Small intestine (tissue), 7 donors: ENCODE results near the gene PLD5. TPM values are rescaled to one million over a fixed set of nuclear protein-coding genes. Genes with fewer than 3 reads are reported as not detected.

Source experiments
- DNase-seq, 2 donors: peaks; one replicate each; pipeline versions ENCODE4 v3.0.0 to v3.0.0-alpha.2; 2013
- FAIRE-seq: peaks from 2 replicates; lab custom pipeline; 2012; peaks lifted over from hg19 to GRCh38; lab: Jason Lieb, UNC
- H3K27ac ChIP-seq, 3 donors: one replicate each; pipeline ENCODE4 v1.5.1; 2013; ENCODE audit warnings: low read length in 2 of 3, mild to moderate bottlenecking in 2 of 3, control low read depth in 1 of 3, inconsistent platforms in 1 of 3, low read depth in 1 of 3, moderate library complexity in 1 of 3
- H3K27me3 ChIP-seq, 3 donors: one replicate each; pipeline ENCODE4 v1.6.1; 2013; ENCODE audit warnings: low read length in 3 of 3, inconsistent platforms in 1 of 3; ENCODE audit not compliant: control insufficient read depth in 3 of 3, insufficient read depth in 3 of 3
- H3K36me3 ChIP-seq, 3 donors: one replicate each; pipeline ENCODE4 v1.6.1; 2013; ENCODE audit warnings: low read length in 3 of 3, inconsistent platforms in 1 of 3, low read depth in 1 of 3, mild to moderate bottlenecking in 1 of 3, moderate library complexity in 1 of 3; ENCODE audit not compliant: control insufficient read depth in 3 of 3, insufficient read depth in 2 of 3
- H3K4me1 ChIP-seq, 3 donors: one replicate each; pipeline ENCODE4 v1.6.1; 2013; ENCODE audit warnings: low read length in 2 of 3, inconsistent platforms in 1 of 3, low read depth in 1 of 3, mild to moderate bottlenecking in 1 of 3, moderate library complexity in 1 of 3; ENCODE audit not compliant: control insufficient read depth in 3 of 3, insufficient read depth in 2 of 3
- H3K4me3 ChIP-seq, 3 donors: one replicate each; pipeline ENCODE4 v1.5.1; 2013; ENCODE audit warnings: low read length in 3 of 3, control low read depth in 1 of 3, inconsistent platforms in 1 of 3, low read depth in 1 of 3, mild to moderate bottlenecking in 1 of 3, moderate library complexity in 1 of 3
- H3K9me3 ChIP-seq, 2 donors: one replicate each; pipeline ENCODE4 v1.6.1; 2013; ENCODE audit warnings: low read depth in 1 of 2, low read length in 1 of 2; ENCODE audit not compliant: control insufficient read depth in 2 of 2, insufficient read depth in 1 of 2
- WGBS, 3 donors: extraction: QIAGEN DNeasy Blood & Tissue Kit; methylation state at CpG; one replicate each; pipeline ENCODE4 v1.1.7; 2013; 5-methylcytosine and 5-hydroxymethylcytosine counted together
- polyA plus RNA-seq, 4 donors: library from polyadenylated mRNA; stranded (reverse) in 3 of 4; unstranded in 1 of 4; fragments of 200-250 nt in 3 of 4; fragments of 120-200 nt in 1 of 4; gene quantifications; one replicate each; pipeline versions ENCODE4 v1.2.1 to v1.2.3, GENCODE V29; 2013
- donor health status: healthy with polysubstance abuse.
- donor health status: control.
- donor health status: control.
- donor health status: Bipolar disorder and iron deficiency.
- donor health status: healthy.

PLD5 gene
- polyA plus RNA-seq, 4 donors = 0.12 to 0.13 TPM; not detected in 2

- FAIRE-seq = no peak
- no peak overlapping the region for H3K4me3 ChIP-seq
- DNase-seq = no peak
- no peak overlapping the region for H3K27ac ChIP-seq
- H3K4me1 ChIP-seq = no peaks in the 10 kb centered on the region
- H3K27me3 ChIP-seq = no peaks in the 10 kb centered on the region
- 48 to 55% (median 51%) methylated on average over 2 of the region's 2 CpGs for WGBS, 3 donors
- H3K36me3 ChIP-seq = no peaks in the 10 kb centered on the region
- no peaks in the 10 kb centered on the region for H3K9me3 ChIP-seq
Observed at GRCh38 chr1:242178436-242178835, 346.1 kb downstream of the PLD5 start.

GRCh38 chr1:242162140-242162539 lies 362.4 kb downstream of the PLD5 start:
- FAIRE-seq = no peak

GRCh38 chr1:242147096-242147976 lies 377.2 kb downstream of the PLD5 start:
- WGBS, 3 donors = 33 to 41% (median 33%) methylated on average over 4 of the region's 4 CpGs
- Histone ChIP-seq H3K36me3 (no peaks in the 10 kb centered on the region), H3K4me1 (no peaks in the 10 kb centered on the region), H3K27ac (no peak overlapping the region), H3K27me3 (no peaks in the 10 kb centered on the region), H3K9me3 (no peaks in the 10 kb centered on the region), H3K4me3 (no peak overlapping the region)
- FAIRE-seq = no peak
- DNase-seq = no peak

More at GRCh38 chr1:242162140-242162539, 362.4 kb downstream of the PLD5 start:
- peaks cover 0 to 15% of the 10 kb centered on the region in 2 donors for H3K9me3 ChIP-seq
- H3K4me3 ChIP-seq = no peak overlapping the region
- WGBS, 3 donors = 36 to 50% (median 47%) methylated on average over 3 of the region's 3 CpGs
- no peak overlapping the region for H3K27ac ChIP-seq
- no peaks in the 10 kb centered on the region for H3K36me3 ChIP-seq
- DNase-seq = no peak
- no peaks in the 10 kb centered on the region for H3K4me1 ChIP-seq
- H3K27me3 ChIP-seq = no peaks in the 10 kb centered on the region

GRCh38 chr1:242146652-242147051 lies 377.8 kb downstream of the PLD5 start:
- H3K4me3 ChIP-seq = no peak overlapping the region
- WGBS, 3 donors = 55 to 62% (median 57%) methylated on average over 3 of the region's 3 CpGs
- H3K9me3 ChIP-seq = no peaks in the 10 kb centered on the region
- H3K27me3 ChIP-seq = no peaks in the 10 kb centered on the region
- no peak for DNase-seq
- H3K27ac ChIP-seq = no peak overlapping the region
- FAIRE-seq = no peak
- no peaks in the 10 kb centered on the region for H3K36me3 ChIP-seq
- no peaks in the 10 kb centered on the region for H3K4me1 ChIP-seq

- WGBS, 3 donors = 68 to 90% (median 85%) methylated on average over 1 of the region's 1 CpG
- no peak overlapping the region for H3K4me3 ChIP-seq
- FAIRE-seq = no peak
Observed at GRCh38 chr1:242140836-242141235, 383.7 kb downstream of the PLD5 start.

GRCh38 chr1:242139986-242140385 lies 384.5 kb downstream of the PLD5 start:
- WGBS, 3 donors = 51 to 71% (median 53%) methylated on average over 4 of the region's 4 CpGs

More at GRCh38 chr1:242140836-242141235, 383.7 kb downstream of the PLD5 start:
- no peak overlapping the region for H3K27ac ChIP-seq
- H3K9me3 ChIP-seq = no peaks in the 10 kb centered on the region
- no peaks in the 10 kb centered on the region for H3K36me3 ChIP-seq
- no peaks in the 10 kb centered on the region for H3K4me1 ChIP-seq
- DNase-seq = no peak
- H3K27me3 ChIP-seq = no peaks in the 10 kb centered on the region

DNA sequence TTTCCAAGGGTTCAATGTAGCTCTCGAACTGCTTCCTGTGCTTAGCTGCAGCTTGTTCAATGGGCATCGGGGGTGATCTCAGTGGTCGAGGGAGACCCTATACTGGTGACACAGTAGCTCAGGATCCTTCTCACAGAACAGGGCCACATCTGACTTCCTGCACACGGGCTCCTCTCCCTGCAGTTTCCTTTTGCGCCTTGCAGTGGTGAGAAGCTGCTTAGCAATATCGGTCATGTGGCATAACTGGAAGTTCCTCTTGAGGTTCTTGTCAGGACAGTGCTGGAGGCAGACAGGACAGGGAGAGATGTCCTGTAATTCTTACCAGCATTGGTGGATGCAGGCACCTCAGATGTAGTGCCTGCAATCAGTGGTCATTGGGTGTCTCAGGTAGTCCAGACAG lies 385.1 kb downstream of the PLD5 start:
- H3K4me1 ChIP-seq = no peaks in the 10 kb centered on the region
- FAIRE-seq (no peak), DNase-seq (no peak)
- H3K9me3 ChIP-seq = no peaks in the 10 kb centered on the region
- H3K4me3 ChIP-seq = no peak overlapping the region
- WGBS, 3 donors = 55 to 66% (median 61%) methylated on average over 6 of the region's 6 CpGs
- no peaks in the 10 kb centered on the region for H3K27me3 ChIP-seq
- H3K27ac ChIP-seq = no peak overlapping the region
- no peaks in the 10 kb centered on the region for H3K36me3 ChIP-seq

More at GRCh38 chr1:242139986-242140385, 384.5 kb downstream of the PLD5 start:
- no peak overlapping the region for H3K4me3 ChIP-seq
- DNase-seq = no peak
- FAIRE-seq = no peak
- H3K4me1 ChIP-seq = no peaks in the 10 kb centered on the region
- H3K27ac ChIP-seq = no peak overlapping the region
- H3K27me3 ChIP-seq = no peaks in the 10 kb centered on the region
- H3K9me3 ChIP-seq = no peaks in the 10 kb centered on the region
- H3K36me3 ChIP-seq = no peaks in the 10 kb centered on the region

DNA sequence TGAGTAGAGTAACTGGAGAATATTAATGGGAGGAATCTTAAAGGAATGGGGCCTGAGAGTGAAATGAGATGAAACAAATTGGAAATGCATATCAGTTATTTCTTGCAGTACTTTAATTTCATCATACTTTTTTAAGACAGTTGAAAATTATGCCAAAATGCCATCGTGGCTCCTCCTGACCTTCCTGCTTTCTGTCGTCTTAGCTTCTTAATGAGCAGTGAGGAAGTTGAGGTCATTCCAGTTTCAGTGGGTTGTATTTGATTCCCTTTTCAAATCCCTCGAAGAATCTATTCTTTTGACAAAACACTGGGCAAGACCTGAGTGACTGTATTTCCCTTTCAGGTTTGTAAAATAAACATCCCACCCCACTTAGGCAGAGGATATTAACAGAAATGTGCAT lies 390.7 kb downstream of the PLD5 start:
- Histone ChIP-seq H3K36me3 (no peaks in the 10 kb centered on the region), H3K27me3 (no peaks in the 10 kb centered on the region), H3K4me3 (no peak overlapping the region), H3K4me1 (no peaks in the 10 kb centered on the region), H3K9me3 (no peaks in the 10 kb centered on the region), H3K27ac (no peak overlapping the region)
- no peak for DNase-seq
- 42 to 63% (median 58%) methylated on average over 3 of the region's 3 CpGs for WGBS, 3 donors
- no peak for FAIRE-seq
